GM06990 (cell line): ENCODE results near the gene RGN.

Source experiments
- DNase-seq: peaks from one replicate; pipeline ENCODE4 v3.0.0-alpha.2; 2011; ENCODE audit not compliant: insufficient read length; ENCODE audit errors: extremely low read depth
- H3K27me3 ChIP-seq: replicated peaks from 2 replicates; pipeline ENCODE4 v1.6.0; 2011; ENCODE audit warnings: low read length; ENCODE audit not compliant: control insufficient read depth, insufficient read depth
- H3K36me3 ChIP-seq: 2 replicates; pipeline ENCODE4 v1.5.1; 2011; ENCODE audit warnings: low read length; ENCODE audit not compliant: control insufficient read depth, insufficient read depth
- H3K4me3 ChIP-seq: replicated peaks from 2 replicates; pipeline ENCODE4 v1.5.1; 2011; ENCODE audit warnings: low read depth, mild to moderate bottlenecking, control low read depth, low read length
- TF ChIP-seq, protein P1 (sequence below): IDR thresholded peaks from 2 replicates; pipeline ENCODE4 v1.5.1; 2011; ENCODE audit warnings: low read length, control low read depth, mild to moderate bottlenecking, inconsistent platforms; ENCODE audit not compliant: insufficient read depth, poor library complexity, severe bottlenecking

Gene RGN

DNA sequence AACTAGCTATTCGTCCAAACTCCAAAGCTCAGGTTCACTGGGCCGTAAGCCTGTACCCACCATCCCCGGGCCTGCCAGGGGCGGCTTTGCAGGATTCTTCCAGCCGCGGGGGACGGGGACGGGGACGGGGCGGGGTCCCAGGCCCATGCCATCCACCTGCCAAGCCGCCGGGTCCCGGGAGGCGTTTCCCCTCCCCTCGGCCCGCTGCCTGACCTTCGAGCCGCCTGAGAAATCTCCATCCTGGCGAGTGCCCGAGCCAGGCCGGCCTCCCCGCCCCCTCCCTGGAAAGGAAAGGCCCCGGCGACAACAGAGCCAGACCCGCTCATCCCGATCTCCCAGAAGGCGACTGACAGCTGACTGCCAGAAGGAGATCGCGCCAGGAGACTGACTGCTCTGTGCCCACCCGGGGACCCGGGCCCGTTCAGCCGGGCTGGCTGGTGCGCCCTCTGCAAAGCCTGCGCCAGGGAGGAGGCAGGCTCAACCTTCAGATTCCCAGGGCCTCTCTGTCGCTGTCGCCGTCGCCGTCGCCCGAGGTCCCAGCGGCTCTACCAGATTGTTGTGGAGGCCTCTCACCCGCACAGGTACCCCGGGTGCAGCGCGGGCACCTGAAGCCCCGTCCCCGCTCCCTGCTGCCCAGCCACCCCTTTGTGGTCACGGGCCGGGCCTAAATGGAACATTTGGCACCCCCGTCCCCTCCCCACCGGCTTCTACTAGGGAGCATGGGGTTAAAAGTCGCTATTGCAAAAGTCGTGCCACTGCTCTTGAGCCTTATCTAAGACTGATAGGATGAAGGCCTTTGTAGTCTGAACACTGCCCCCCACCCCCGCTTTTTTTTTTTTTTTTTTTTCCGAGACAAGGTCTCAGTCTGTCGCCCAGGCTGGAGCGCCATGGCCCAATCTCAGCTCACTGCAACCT, at the start of gene RGN:
RGN (plus strand) TSS at position 315 of the 915 bp plus-strand sequence. CDS start 2,702 bp downstream, outside the sequence.
- DNase-seq, result no peak
- TF ChIP-seq, protein P1, sequence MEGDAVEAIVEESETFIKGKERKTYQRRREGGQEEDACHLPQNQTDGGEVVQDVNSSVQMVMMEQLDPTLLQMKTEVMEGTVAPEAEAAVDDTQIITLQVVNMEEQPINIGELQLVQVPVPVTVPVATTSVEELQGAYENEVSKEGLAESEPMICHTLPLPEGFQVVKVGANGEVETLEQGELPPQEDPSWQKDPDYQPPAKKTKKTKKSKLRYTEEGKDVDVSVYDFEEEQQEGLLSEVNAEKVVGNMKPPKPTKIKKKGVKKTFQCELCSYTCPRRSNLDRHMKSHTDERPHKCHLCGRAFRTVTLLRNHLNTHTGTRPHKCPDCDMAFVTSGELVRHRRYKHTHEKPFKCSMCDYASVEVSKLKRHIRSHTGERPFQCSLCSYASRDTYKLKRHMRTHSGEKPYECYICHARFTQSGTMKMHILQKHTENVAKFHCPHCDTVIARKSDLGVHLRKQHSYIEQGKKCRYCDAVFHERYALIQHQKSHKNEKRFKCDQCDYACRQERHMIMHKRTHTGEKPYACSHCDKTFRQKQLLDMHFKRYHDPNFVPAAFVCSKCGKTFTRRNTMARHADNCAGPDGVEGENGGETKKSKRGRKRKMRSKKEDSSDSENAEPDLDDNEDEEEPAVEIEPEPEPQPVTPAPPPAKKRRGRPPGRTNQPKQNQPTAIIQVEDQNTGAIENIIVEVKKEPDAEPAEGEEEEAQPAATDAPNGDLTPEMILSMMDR, result no peak
- H3K4me3 ChIP-seq, result no peak within 1 kb of the TSS
- H3K27me3 ChIP-seq, result no peaks in the 10 kb centered on the region
- no peaks in the 10 kb centered on the region for H3K36me3 ChIP-seq

DNA sequence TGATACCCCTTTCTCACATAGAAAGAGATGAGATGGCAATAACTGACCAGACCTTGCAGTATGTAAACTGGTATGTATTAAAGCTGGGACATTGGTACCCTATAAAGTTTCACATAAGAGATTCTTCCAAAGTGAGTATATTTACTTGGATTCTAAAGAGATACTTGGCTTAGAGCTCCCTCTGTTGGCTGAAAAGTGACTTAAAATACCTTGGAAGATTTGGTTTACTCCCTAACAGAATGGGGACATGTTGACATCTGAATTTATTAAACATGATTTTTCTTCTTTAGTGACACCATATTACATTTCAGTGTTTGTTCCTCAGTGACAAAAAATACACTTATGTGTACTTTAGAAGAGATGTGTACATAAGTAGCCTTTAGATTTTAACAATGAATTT, 47.9 kb upstream of the RGN start:
- peak; percentile 1 for DNase-seq
- Histone ChIP-seq H3K36me3 (no peaks in the 10 kb centered on the region), H3K27me3 (no peaks in the 10 kb centered on the region), H3K4me3 (no peak overlapping the region)
- TF ChIP-seq, protein P1, result peak; percentile 50

DNA sequence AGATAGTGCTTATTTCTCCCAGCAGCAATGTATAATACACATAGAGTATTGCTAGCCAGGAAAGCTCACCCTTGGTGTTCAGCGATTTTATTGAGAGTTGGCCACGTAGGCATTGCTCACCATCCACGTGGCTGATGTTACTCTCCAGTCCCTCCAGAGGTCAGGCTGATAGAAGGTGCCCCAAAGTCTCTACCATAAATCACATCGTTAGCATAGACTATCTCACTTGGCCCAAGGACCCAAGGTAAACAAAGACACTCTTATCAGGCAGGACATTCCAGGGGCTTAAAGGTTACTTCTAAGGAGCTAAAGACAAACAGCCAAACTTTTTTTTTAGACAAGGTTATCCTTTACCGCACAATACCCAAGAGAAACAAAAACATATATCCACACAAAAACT, 30.3 kb upstream of the RGN start:
- Histone ChIP-seq H3K36me3 (no peaks in the 10 kb centered on the region), H3K4me3 (no peak overlapping the region), H3K27me3 (no peaks in the 10 kb centered on the region)
- TF ChIP-seq, protein P1, result no peak
- DNase-seq, result no peak

DNA sequence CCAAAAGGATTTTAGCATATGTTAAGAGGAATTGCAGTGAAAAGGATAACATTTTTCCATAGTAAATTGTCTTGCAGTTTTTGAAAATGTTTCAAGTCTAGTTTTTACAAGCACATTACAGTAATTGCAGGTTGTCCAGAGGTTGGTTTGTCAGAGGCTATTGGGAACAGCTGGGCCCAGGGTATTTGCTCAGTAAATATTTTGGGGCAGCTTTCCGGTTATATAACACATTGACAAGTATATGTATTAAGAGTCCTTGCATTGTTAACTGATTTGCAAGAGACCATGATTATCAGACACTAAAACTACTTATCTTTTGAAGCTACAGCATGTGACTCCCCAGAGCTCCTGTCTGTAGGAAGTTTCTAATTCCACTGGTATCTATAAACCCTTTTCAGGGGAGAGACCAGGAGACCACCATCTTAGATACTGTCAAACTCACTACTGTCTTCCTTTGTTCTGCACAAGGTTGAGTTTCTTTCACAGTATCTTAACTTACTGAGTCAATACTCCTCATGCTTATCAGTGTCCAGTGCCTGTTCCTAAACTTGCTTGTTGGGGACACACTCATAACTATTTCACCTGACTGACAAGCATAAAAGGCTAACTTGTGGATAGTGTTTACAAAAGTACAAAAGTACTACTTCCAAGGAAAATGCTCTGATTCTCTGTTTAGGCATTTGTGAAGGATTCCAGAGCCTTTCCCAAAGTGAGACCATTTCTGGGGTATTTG, 18.9 kb upstream of the RGN start:
- Histone ChIP-seq H3K36me3 (no peaks in the 10 kb centered on the region), H3K27me3 (no peaks in the 10 kb centered on the region), H3K4me3 (no peak overlapping the region)
- TF ChIP-seq, protein P1, result no peak
- no peak for DNase-seq

DNA sequence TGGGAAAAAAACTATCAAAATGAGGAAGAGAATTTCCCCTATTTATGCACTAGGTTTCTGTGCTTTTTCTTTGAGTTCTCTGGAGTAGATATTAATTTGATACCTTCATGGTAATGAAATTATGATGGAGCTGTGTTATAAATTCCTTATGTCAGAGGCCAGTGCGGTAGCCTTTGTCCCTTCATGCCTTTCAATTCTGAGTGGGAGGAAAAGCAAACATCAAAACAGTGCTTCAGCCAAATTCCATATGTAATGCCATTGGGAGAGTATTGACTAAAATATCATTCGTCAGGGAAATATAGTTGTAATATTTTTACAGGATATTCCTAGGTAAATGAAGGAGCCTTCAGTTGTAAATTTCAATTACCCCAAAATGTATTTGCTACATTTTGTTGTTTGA, 17.5 kb upstream of the RGN start:
- TF ChIP-seq, protein P1, result no peak
- H3K27me3 ChIP-seq, result no peaks in the 10 kb centered on the region
- DNase-seq, result no peak
- no peak overlapping the region for H3K4me3 ChIP-seq
- H3K36me3 ChIP-seq, result no peaks in the 10 kb centered on the region
